ENCODE data around the gene TRAPPC12. TPM values are rescaled to one million over a fixed set of nuclear protein-coding genes. Genes with fewer than 3 reads are reported as not detected.

TRAPPC12 gene
- total RNA-seq, 1 experiment from 2014 or later = 85.0 TPM

GRCh38 chr2:3442185-3442584 lies 62.7 kb downstream of the TRAPPC12 start:
- H3K27me3 Mint-ChIP-seq (ENCODE audit: insufficient read depth, unreplicated experiment) = no peaks in the 10 kb centered on the region
- H3K4me1 ChIP-seq = no peaks in the 10 kb centered on the region
- ChIA-PET CTCF (interaction anchor here (0.5 kb wide), 1 partner anchor 326 kb away, joined by 3 read pairs; no protein-coding TSS in a partner anchor), POLR2A (no interaction called here)
- no peak for DNase-seq
- intact Hi-C loops (cut with micrococcal nuclease; ENCODE audit: unreplicated experiment) = no loop called here
- TF ChIP-seq, protein P1, sequence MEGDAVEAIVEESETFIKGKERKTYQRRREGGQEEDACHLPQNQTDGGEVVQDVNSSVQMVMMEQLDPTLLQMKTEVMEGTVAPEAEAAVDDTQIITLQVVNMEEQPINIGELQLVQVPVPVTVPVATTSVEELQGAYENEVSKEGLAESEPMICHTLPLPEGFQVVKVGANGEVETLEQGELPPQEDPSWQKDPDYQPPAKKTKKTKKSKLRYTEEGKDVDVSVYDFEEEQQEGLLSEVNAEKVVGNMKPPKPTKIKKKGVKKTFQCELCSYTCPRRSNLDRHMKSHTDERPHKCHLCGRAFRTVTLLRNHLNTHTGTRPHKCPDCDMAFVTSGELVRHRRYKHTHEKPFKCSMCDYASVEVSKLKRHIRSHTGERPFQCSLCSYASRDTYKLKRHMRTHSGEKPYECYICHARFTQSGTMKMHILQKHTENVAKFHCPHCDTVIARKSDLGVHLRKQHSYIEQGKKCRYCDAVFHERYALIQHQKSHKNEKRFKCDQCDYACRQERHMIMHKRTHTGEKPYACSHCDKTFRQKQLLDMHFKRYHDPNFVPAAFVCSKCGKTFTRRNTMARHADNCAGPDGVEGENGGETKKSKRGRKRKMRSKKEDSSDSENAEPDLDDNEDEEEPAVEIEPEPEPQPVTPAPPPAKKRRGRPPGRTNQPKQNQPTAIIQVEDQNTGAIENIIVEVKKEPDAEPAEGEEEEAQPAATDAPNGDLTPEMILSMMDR (IDR thresholded peaks at IDR 0.05; ENCODE audit: insufficient read depth in 1 of 2, low read depth in 1 of 2, low read length in 1 of 2, severe bottlenecking in 1 of 2, unreplicated experiment in 1 of 2) = no peak
- H3K36me3 Mint-ChIP-seq (ENCODE audit: insufficient read depth, unreplicated experiment) = peaks cover 35% of the 10 kb centered on the region
- peaks cover 5% of the 10 kb centered on the region for H3K36me3 ChIP-seq (ENCODE audit: control insufficient read depth, insufficient read depth, low read length)
- no peaks in the 10 kb centered on the region for H3K27me3 ChIP-seq (replicated peaks; ENCODE audit: control insufficient read depth, insufficient read depth, low read length)
- H3K27ac Mint-ChIP-seq (ENCODE audit: unreplicated experiment) = no peak overlapping the region
- H3K4me3 Mint-ChIP-seq (ENCODE audit: unreplicated experiment) = no peak overlapping the region
- H3K4me3 ChIP-seq (ENCODE audit: low read depth, low read length) = no peak overlapping the region
- no peaks in the 10 kb centered on the region for H3K9me3 ChIP-seq
- no peaks in the 10 kb centered on the region for H3K4me1 Mint-ChIP-seq (ENCODE audit: low read depth, unreplicated experiment)
- no peaks in the 10 kb centered on the region for H3K9me3 Mint-ChIP-seq (ENCODE audit: unreplicated experiment)
- no TSS peak for BruUV-seq (replicated peaks)

GRCh38 chr2:3443083-3443482 lies 63.6 kb downstream of the TRAPPC12 start:
- TF ChIP-seq, protein P1 (IDR thresholded peaks at IDR 0.05; ENCODE audit: insufficient read depth in 1 of 2, low read depth in 1 of 2, low read length in 1 of 2, severe bottlenecking in 1 of 2, unreplicated experiment in 1 of 2) = no peak
- Histone ChIP-seq H3K36me3 (ENCODE audit: control insufficient read depth, insufficient read depth, low read length) (peaks cover 6% of the 10 kb centered on the region), H3K9me3 (no peaks in the 10 kb centered on the region), H3K4me3 (ENCODE audit: low read depth, low read length) (no peak overlapping the region), H3K4me1 (no peaks in the 10 kb centered on the region), H3K27me3 (replicated peaks; ENCODE audit: control insufficient read depth, insufficient read depth, low read length) (no peaks in the 10 kb centered on the region)
- H3K27ac Mint-ChIP-seq (ENCODE audit: unreplicated experiment) = no peak overlapping the region
- H3K4me3 Mint-ChIP-seq (ENCODE audit: unreplicated experiment) = no peak overlapping the region
- DNase-seq = no peak
- BruUV-seq (replicated peaks) = no TSS peak
- intact Hi-C loops (cut with micrococcal nuclease; ENCODE audit: unreplicated experiment) = no loop called here
- H3K36me3 Mint-ChIP-seq (ENCODE audit: insufficient read depth, unreplicated experiment) = peaks cover 35% of the 10 kb centered on the region
- no peaks in the 10 kb centered on the region for H3K27me3 Mint-ChIP-seq (ENCODE audit: insufficient read depth, unreplicated experiment)
- no peaks in the 10 kb centered on the region for H3K4me1 Mint-ChIP-seq (ENCODE audit: low read depth, unreplicated experiment)
- CTCF ChIA-PET = no interaction called here
- H3K9me3 Mint-ChIP-seq (ENCODE audit: unreplicated experiment) = no peaks in the 10 kb centered on the region
- POLR2A ChIA-PET = no interaction called here

DNA sequence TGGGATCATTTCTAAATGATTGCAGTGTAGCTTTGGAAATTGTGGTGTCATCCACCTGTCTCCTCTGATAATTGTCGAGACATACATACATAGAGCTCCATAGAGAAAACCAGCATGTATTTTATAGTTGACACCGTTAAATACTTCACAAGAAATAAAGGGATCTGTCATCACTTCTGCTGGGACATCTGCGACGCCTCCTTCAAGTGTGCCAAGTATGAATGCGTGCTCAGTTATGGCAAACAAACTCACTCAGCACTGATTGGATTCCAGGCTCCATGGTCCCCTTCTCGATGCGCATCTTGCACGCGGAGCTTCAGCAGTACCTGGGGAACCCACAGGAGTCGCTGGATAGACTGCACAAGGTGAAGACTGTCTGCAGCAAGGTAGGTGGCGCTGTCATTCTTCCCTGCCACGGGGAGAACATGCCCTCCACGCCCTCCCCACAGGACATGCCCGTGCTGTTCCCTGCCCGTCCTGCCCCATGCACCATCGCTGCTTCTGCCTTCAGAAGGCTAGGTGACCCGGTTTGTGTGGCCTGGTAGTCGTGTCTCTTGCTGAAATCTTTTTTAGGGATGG lies 64.1 kb downstream of the TRAPPC12 start:
- CTCF ChIA-PET = no interaction called here
- H3K27me3 ChIP-seq (replicated peaks; ENCODE audit: control insufficient read depth, insufficient read depth, low read length) = no peaks in the 10 kb centered on the region
- Mint-ChIP-seq H3K36me3 (ENCODE audit: insufficient read depth, unreplicated experiment) (peaks cover 32% of the 10 kb centered on the region), H3K4me1 (ENCODE audit: low read depth, unreplicated experiment) (no peaks in the 10 kb centered on the region), H3K9me3 (ENCODE audit: unreplicated experiment) (no peaks in the 10 kb centered on the region), H3K4me3 (ENCODE audit: unreplicated experiment) (no peak overlapping the region), H3K27me3 (ENCODE audit: insufficient read depth, unreplicated experiment) (no peaks in the 10 kb centered on the region), H3K27ac (ENCODE audit: unreplicated experiment) (no peak overlapping the region)
- POLR2A ChIA-PET = no interaction called here
- H3K4me1 ChIP-seq = no peaks in the 10 kb centered on the region
- TF ChIP-seq, protein P1 (IDR thresholded peaks at IDR 0.05; ENCODE audit: insufficient read depth in 1 of 2, low read depth in 1 of 2, low read length in 1 of 2, severe bottlenecking in 1 of 2, unreplicated experiment in 1 of 2) = no peak
- no TSS peak for BruUV-seq (replicated peaks)
- H3K9me3 ChIP-seq = no peaks in the 10 kb centered on the region
- intact Hi-C loops (cut with micrococcal nuclease; ENCODE audit: unreplicated experiment) = no loop called here
- no peak for DNase-seq
- peaks cover 6% of the 10 kb centered on the region for H3K36me3 ChIP-seq (ENCODE audit: control insufficient read depth, insufficient read depth, low read length)
- H3K4me3 ChIP-seq (ENCODE audit: low read depth, low read length) = no peak overlapping the region

Data from Caco-2 (cell line).